Measurements from ENCODE around the gene ORAI3. TPM values are rescaled to one million over a fixed set of nuclear protein-coding genes. Genes with fewer than 3 reads are reported as not detected.

ORAI3 gene
- total and polyA plus RNA-seq, 4 donors: 9.1 to 21.7 (median 16.3) TPM

DNA sequence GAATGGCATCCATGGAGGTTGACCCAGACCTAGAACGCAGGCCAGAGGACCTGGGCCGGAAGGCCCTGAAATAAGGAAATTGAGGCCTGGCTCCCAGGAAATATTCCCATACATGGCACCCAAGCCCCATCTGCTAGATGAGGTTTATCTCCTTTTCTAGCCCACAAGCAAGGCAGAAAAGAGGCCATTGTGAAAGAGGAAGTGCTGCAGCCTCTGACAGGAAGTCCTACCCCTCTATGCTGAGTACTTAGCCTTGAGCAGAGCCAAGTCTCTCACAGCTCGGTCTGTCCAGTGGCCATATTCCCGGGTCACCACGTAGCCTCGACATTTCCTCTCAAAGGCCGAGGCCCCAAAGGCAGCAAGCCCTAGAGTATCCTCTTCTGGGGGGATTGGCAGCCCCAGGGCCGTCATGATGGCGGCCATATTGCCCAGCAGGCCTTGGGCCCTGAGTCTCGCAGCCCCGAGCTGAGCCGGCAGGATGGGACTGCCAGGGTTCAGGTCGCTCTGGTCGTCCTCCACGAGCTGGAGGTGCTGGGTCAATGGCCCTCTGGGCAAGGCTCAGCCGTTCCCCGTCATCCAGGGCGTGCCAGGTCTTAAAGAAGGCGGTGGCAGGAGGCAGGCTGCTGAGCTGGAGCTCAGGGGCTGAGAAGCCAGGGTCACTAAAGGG lies 44.6 kb upstream of the ORAI3 start:
- no peaks in the 10 kb centered on the region for H3K27me3 ChIP-seq (ENCODE audit: control insufficient read depth in 1 of 2, insufficient read depth in 2 of 2, low read length in 1 of 2)
- WGBS, 2 donors: 91 to 93% methylated on average over 19 of the region's 19 CpGs
- H3K4me1 ChIP-seq (ENCODE audit: control insufficient read depth in 1 of 2, insufficient read depth in 2 of 2, low read length in 2 of 2): no peaks in the 10 kb centered on the region
- peaks cover 0 to 2% of the 10 kb centered on the region in 2 donors for H3K36me3 ChIP-seq (ENCODE audit: control insufficient read depth in 1 of 2, insufficient read depth in 2 of 2, low read length in 1 of 2)
- intact Hi-C loops (cut with DNase I): loop anchor here in 1 of 2 donors (5.0 kb wide), 1 partner anchor 57 kb away; no protein-coding TSS in a partner anchor
- H3K27ac ChIP-seq (ENCODE audit: low read depth in 1 of 2, low read length in 2 of 2): no peak overlapping the region
- H3K4me3 ChIP-seq (ENCODE audit: low read length in 2 of 2): no peak overlapping the region
- DNase-seq: no peak
- H3K9me3 ChIP-seq (ENCODE audit: control insufficient read depth, low read length): no peaks in the 10 kb centered on the region
- ATAC-seq (ENCODE audit: low FRiP score): no peak

DNA sequence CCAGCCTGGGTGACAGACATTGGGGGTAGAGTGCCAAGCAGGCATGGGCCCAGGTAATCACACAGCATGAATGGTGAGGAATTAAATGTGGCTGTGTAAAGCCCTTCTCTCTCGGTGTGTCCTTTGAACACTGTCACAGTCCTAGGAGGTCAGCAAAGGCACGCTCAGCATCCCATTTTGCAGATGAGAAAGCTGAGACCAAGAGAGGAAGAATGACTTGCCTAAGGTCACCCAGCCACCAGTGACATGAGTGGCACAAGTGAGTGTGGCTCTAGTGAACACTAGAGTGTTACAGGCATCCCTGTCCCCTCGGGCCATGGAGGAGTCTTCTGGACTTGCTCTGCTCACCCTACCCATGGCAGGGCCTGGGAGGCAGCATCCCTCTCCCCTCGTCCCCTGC lies 41.8 kb upstream of the ORAI3 start:
- Histone ChIP-seq H3K36me3 (ENCODE audit: control insufficient read depth in 1 of 2, insufficient read depth in 2 of 2, low read length in 1 of 2) (peaks cover 0 to 2% of the 10 kb centered on the region in 2 donors), H3K4me3 (ENCODE audit: low read length in 2 of 2) (no peak overlapping the region), H3K27me3 (ENCODE audit: control insufficient read depth in 1 of 2, insufficient read depth in 2 of 2, low read length in 1 of 2) (no peaks in the 10 kb centered on the region), H3K27ac (ENCODE audit: low read depth in 1 of 2, low read length in 2 of 2) (no peak overlapping the region), H3K4me1 (ENCODE audit: control insufficient read depth in 1 of 2, insufficient read depth in 2 of 2, low read length in 2 of 2) (no peaks in the 10 kb centered on the region), H3K9me3 (ENCODE audit: control insufficient read depth, low read length) (no peaks in the 10 kb centered on the region)
- WGBS, 2 donors: 81 to 82% methylated on average over 4 of the region's 4 CpGs
- intact Hi-C loops (cut with DNase I): no loop called here
- no peak for ATAC-seq (ENCODE audit: low FRiP score)
- DNase-seq: no peak

DNA sequence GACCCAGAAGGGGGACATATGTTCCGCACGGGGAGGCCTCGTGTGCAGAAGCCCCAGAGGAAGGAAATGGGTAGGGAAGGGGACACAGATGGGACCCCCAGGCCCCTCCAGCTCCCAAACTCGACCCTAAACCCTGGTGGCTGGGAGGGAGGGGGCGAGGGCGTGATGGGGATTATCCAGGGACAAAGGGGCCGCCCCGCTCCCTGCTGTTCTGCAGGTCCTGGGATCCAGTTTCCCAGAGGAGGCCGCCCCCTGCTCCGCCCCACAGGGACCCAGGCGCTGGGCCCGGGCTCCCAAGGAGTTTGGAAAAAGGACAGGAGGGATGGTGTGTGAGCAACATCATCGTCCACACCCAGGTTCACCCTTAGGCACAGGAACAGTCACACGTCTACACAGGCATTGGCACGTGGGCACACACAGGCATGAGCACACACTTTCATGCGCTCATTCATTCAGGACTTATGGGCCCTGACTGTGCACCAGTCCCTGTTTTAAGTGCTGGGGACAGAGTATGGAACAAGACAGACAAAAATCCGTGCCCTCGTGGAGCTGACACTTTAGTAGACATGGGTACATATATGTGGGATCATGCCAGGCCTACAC lies 38.3 kb upstream of the ORAI3 start:
- 71 to 72% methylated on average over 18 of the region's 18 CpGs for WGBS, 2 donors
- H3K9me3 ChIP-seq (ENCODE audit: control insufficient read depth, low read length): no peaks in the 10 kb centered on the region
- H3K36me3 ChIP-seq (ENCODE audit: control insufficient read depth in 1 of 2, insufficient read depth in 2 of 2, low read length in 1 of 2): peaks cover 0 to 2% of the 10 kb centered on the region in 2 donors
- H3K4me3 ChIP-seq (ENCODE audit: low read length in 2 of 2): no peak overlapping the region
- intact Hi-C loops (cut with DNase I): no loop called here
- no peak overlapping the region for H3K27ac ChIP-seq (ENCODE audit: low read depth in 1 of 2, low read length in 2 of 2)
- H3K4me1 ChIP-seq (ENCODE audit: control insufficient read depth in 1 of 2, insufficient read depth in 2 of 2, low read length in 2 of 2): no peaks in the 10 kb centered on the region
- ATAC-seq (ENCODE audit: low FRiP score) (no peak), DNase-seq (no peak)
- no peaks in the 10 kb centered on the region for H3K27me3 ChIP-seq (ENCODE audit: control insufficient read depth in 1 of 2, insufficient read depth in 2 of 2, low read length in 1 of 2)

DNA sequence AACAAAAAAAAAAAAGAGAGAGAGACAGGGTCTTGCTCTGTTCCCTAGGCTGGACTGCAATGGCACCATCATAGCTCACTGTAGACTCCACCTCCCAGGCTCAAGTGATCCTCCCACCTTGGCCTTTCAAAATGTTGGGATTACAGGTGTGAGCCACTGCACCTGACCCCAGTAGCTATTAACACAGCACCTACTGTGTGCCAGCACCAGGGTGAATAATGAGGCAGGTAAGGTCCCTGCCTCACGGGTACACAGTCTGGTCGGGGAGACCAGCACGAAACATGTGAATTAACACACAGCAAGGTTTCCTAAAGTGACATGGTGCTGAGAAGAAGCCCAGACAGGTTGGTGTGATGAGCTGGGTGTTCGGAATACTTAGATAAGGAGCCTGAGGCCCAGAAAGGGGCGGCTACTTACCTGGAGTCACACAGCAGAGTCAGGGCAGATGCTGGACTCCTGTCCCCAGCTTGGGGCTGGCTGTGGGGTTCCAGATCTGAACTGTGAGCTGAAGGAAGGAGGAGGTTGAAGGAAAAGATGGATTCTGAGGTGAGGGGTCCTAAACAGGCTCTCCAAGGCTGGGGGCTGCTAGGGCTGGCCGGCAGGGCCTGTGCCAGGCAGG lies 36.0 kb upstream of the ORAI3 start:
- intact Hi-C loops (cut with DNase I): no loop called here

DNA sequence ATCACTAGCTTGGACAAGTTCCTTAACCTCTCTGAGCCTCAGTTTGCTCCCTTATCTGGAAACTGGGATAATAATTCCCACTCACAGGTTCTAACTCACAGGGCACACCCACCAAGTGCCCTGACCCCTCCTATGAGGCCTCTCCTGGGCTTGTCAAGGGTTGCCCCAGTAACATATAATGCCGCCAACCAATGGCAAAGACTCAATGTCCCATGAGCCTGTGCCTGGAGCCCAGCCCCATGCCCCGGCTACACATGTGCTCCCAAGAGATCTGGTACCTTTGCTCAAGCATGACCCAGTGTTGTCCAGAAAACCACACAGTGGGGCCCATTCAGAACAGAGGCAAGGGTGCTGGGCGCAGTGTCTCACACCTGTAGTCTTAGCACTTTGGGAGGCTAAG lies 34.0 kb upstream of the ORAI3 start:
- DNase-seq (no peak), ATAC-seq (ENCODE audit: low FRiP score) (no peak)
- WGBS, 2 donors: 92 to 94% methylated on average over 3 of the region's 3 CpGs
- intact Hi-C loops (cut with DNase I): no loop called here
- Histone ChIP-seq H3K9me3 (ENCODE audit: control insufficient read depth, low read length) (no peaks in the 10 kb centered on the region), H3K27ac (ENCODE audit: low read depth in 1 of 2, low read length in 2 of 2) (no peak overlapping the region), H3K27me3 (ENCODE audit: control insufficient read depth in 1 of 2, insufficient read depth in 2 of 2, low read length in 1 of 2) (no peaks in the 10 kb centered on the region), H3K36me3 (ENCODE audit: control insufficient read depth in 1 of 2, insufficient read depth in 2 of 2, low read length in 1 of 2) (no peaks in the 10 kb centered on the region), H3K4me3 (ENCODE audit: low read length in 2 of 2) (no peak overlapping the region), H3K4me1 (ENCODE audit: control insufficient read depth in 1 of 2, insufficient read depth in 2 of 2, low read length in 2 of 2) (no peaks in the 10 kb centered on the region)

More for the DNA sequence above, 36.0 kb upstream of the ORAI3 start:
- H3K36me3 ChIP-seq (ENCODE audit: control insufficient read depth in 1 of 2, insufficient read depth in 2 of 2, low read length in 1 of 2): no peaks in the 10 kb centered on the region
- no peaks in the 10 kb centered on the region for H3K9me3 ChIP-seq (ENCODE audit: control insufficient read depth, low read length)
- no peaks in the 10 kb centered on the region for H3K27me3 ChIP-seq (ENCODE audit: control insufficient read depth in 1 of 2, insufficient read depth in 2 of 2, low read length in 1 of 2)
- WGBS, 2 donors: 89 to 92% methylated on average over 6 of the region's 6 CpGs
- H3K4me1 ChIP-seq (ENCODE audit: control insufficient read depth in 1 of 2, insufficient read depth in 2 of 2, low read length in 2 of 2): no peaks in the 10 kb centered on the region
- ATAC-seq (ENCODE audit: low FRiP score) (no peak), DNase-seq (no peak)
- H3K4me3 ChIP-seq (ENCODE audit: low read length in 2 of 2): no peak overlapping the region
- H3K27ac ChIP-seq (ENCODE audit: low read depth in 1 of 2, low read length in 2 of 2): no peak overlapping the region

DNA sequence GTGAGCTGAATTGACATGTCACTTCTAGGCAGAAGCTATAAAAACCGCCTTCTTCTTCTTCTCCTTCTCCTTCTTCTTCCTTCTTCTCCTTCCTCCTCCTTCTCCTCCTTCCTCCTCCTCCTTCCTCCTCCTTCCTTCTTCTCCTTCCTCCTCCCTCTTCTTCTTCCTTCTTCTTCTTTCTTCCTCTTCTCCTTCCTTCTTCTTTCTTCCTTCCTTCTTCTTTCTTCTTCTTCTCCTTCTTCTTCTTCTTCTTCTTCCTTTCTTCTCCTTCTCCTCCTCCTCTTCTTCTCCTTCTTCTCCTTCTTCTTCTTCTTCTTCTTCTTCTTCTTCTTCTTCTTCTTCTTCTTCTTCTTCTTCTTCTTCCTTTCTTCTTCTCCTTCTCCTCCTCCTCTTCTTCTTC lies 30.3 kb upstream of the ORAI3 start:
- Histone ChIP-seq H3K4me1 (ENCODE audit: control insufficient read depth in 1 of 2, insufficient read depth in 2 of 2, low read length in 2 of 2) (peaks cover 0 to 1% of the 10 kb centered on the region in 2 donors), H3K27me3 (ENCODE audit: control insufficient read depth in 1 of 2, insufficient read depth in 2 of 2, low read length in 1 of 2) (no peaks in the 10 kb centered on the region), H3K36me3 (ENCODE audit: control insufficient read depth in 1 of 2, insufficient read depth in 2 of 2, low read length in 1 of 2) (no peaks in the 10 kb centered on the region), H3K27ac (ENCODE audit: low read depth in 1 of 2, low read length in 2 of 2) (no peak overlapping the region), H3K4me3 (ENCODE audit: low read length in 2 of 2) (no peak overlapping the region), H3K9me3 (ENCODE audit: control insufficient read depth, low read length) (no peaks in the 10 kb centered on the region)
- 88 to 91% methylated on average over 1 of the region's 1 CpG for WGBS, 2 donors
- intact Hi-C loops (cut with DNase I): no loop called here
- no peak for DNase-seq
- ATAC-seq (ENCODE audit: low FRiP score): no peak

DNA sequence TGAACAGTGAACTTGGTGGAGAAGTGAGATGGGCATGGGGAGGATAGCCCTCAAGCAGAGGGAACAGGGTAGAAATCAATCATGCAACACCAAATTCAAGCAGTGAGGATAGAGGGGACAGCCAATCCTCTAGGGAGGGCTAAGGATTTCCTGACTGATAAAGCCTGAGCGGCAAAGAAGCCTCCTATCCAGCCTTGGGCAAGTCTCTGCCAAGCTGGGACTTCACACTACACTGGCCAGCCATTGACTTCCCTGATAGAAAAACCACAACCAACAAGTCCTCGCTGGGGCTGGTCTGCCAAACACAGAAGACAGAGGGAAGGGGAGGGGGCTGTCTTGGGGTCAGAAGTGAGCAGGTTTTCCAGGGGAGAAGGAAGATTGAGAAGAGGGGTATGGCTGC lies 28.0 kb upstream of the ORAI3 start:
- Histone ChIP-seq H3K27me3 (ENCODE audit: control insufficient read depth in 1 of 2, insufficient read depth in 2 of 2, low read length in 1 of 2) (no peaks in the 10 kb centered on the region), H3K27ac (ENCODE audit: low read depth in 1 of 2, low read length in 2 of 2) (peak overlapping the region in 1 of 2 donors; percentile 42), H3K4me3 (ENCODE audit: low read length in 2 of 2) (no peak overlapping the region), H3K9me3 (ENCODE audit: control insufficient read depth, low read length) (no peaks in the 10 kb centered on the region), H3K4me1 (ENCODE audit: control insufficient read depth in 1 of 2, insufficient read depth in 2 of 2, low read length in 2 of 2) (peaks cover 0 to 1% of the 10 kb centered on the region in 2 donors), H3K36me3 (ENCODE audit: control insufficient read depth in 1 of 2, insufficient read depth in 2 of 2, low read length in 1 of 2) (no peaks in the 10 kb centered on the region)
- intact Hi-C loops (cut with DNase I): loop anchor here (1.0 to 2.0 kb wide), 3 partner anchors 46 to 77 kb away; no protein-coding TSS in a partner anchor
- WGBS, 2 donors: 37 to 63% methylated on average over 2 of the region's 2 CpGs
- ATAC-seq (ENCODE audit: low FRiP score): no peak
- no peak for DNase-seq

DNA sequence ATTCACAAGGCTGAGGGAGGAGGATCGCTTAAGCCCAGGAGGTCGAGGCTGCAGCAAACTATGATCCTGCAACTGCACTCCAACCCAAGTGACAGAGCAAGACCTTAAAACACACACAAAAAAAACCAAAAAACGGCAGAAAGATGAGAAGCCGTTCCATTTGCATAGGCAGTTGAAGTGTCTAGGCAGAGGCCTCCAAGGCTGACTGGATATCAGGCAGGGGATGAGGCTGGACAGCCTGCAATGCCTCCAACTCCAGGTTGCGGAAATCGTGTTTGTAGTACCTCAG lies 27.5 kb upstream of the ORAI3 start:
- H3K9me3 ChIP-seq (ENCODE audit: control insufficient read depth, low read length): no peaks in the 10 kb centered on the region
- intact Hi-C loops (cut with DNase I): loop anchor here (1.0 to 2.0 kb wide), 3 partner anchors 46 to 77 kb away; no protein-coding TSS in a partner anchor
- no peaks in the 10 kb centered on the region for H3K27me3 ChIP-seq (ENCODE audit: control insufficient read depth in 1 of 2, insufficient read depth in 2 of 2, low read length in 1 of 2)
- ATAC-seq (ENCODE audit: low FRiP score): no peak
- no peak for DNase-seq
- peak overlapping the region in 1 of 2 donors; percentile 52 for H3K27ac ChIP-seq (ENCODE audit: low read depth in 1 of 2, low read length in 2 of 2)
- no peak overlapping the region for H3K4me3 ChIP-seq (ENCODE audit: low read length in 2 of 2)
- no peaks in the 10 kb centered on the region for H3K36me3 ChIP-seq (ENCODE audit: control insufficient read depth in 1 of 2, insufficient read depth in 2 of 2, low read length in 1 of 2)
- peaks cover 0 to 1% of the 10 kb centered on the region in 2 donors for H3K4me1 ChIP-seq (ENCODE audit: control insufficient read depth in 1 of 2, insufficient read depth in 2 of 2, low read length in 2 of 2)
- WGBS, 2 donors: 18 to 19% methylated on average over 6 of the region's 6 CpGs
